H9 (cell line): ENCODE results near the gene ALDH1L1. TPM values are rescaled to one million over a fixed set of nuclear protein-coding genes. Genes with fewer than 3 reads are reported as not detected.
A peak's percentile ranks its signal among the peaks of the same experiment; 100 is the strongest.

ENCODE experiments used
- DNase-seq: peaks from one replicate; pipeline ENCODE4 v3.0.0-alpha.2; 2017
- H2AFZ ChIP-seq: one replicate; pipeline ENCODE4 v1.6.1; 2013; ENCODE audit warnings: mild to moderate bottlenecking, low read length, control low read depth, moderate library complexity
- H2AK5ac ChIP-seq: 2 replicates; pipeline ENCODE4 v1.6.1; 2013; ENCODE audit warnings: low read length, control low read depth, mixed read lengths; ENCODE audit not compliant: insufficient read length
- H2BK120ac ChIP-seq: one replicate; pipeline ENCODE4 v1.6.1; 2013; ENCODE audit warnings: low read depth, mild to moderate bottlenecking, low read length, control low read depth, inconsistent platforms; ENCODE audit not compliant: poor library complexity, severe bottlenecking
- H2BK12ac ChIP-seq: 2 replicates; pipeline ENCODE4 v1.6.1; 2013; ENCODE audit warnings: low read length, control low read depth, mixed read lengths, low read depth; ENCODE audit not compliant: insufficient read length
- H2BK15ac ChIP-seq: 2 replicates; pipeline ENCODE4 v1.6.1; 2013; ENCODE audit warnings: low read depth, low read length, control low read depth
- H2BK20ac ChIP-seq: one replicate; pipeline ENCODE4 v1.6.1; 2013; ENCODE audit warnings: low read depth, mild to moderate bottlenecking, low read length, control low read depth, inconsistent platforms; ENCODE audit not compliant: poor library complexity, severe bottlenecking
- H2BK5ac ChIP-seq: 2 replicates; pipeline ENCODE4 v1.6.1; 2013; ENCODE audit warnings: low read length, control low read depth, mixed read lengths; ENCODE audit not compliant: insufficient read length
- H3K14ac ChIP-seq: 2 replicates; pipeline ENCODE4 v1.6.1; 2013; ENCODE audit warnings: low read length, control low read depth; ENCODE audit not compliant: insufficient read depth
- H3K18ac ChIP-seq: 2 replicates; pipeline ENCODE4 v1.6.1; 2013; ENCODE audit warnings: low read depth, mild to moderate bottlenecking, mixed read lengths, low read length, control low read depth; ENCODE audit not compliant: insufficient read length
- H3K23ac ChIP-seq: 2 replicates; pipeline ENCODE4 v1.6.1; 2013; ENCODE audit warnings: low read length, control low read depth, mixed read lengths, low read depth; ENCODE audit not compliant: insufficient read length
- H3K23me2 ChIP-seq: 2 replicates; pipeline ENCODE4 v1.6.1; 2013; ENCODE audit warnings: low read depth, mild to moderate bottlenecking, mixed read lengths, low read length, control low read depth; ENCODE audit not compliant: insufficient read length, poor library complexity, severe bottlenecking
- H3K27ac ChIP-seq: 2 replicates; pipeline ENCODE4 v1.5.1; 2013; ENCODE audit warnings: low read length, control low read depth, mixed read lengths, low read depth; ENCODE audit not compliant: insufficient read length
- H3K27me3 ChIP-seq: 2 replicates; pipeline ENCODE4 v1.6.1; 2013; ENCODE audit warnings: low read length, control low read depth, inconsistent platforms; ENCODE audit not compliant: insufficient read depth
- H3K4ac ChIP-seq: 2 replicates; pipeline ENCODE4 v1.6.1; 2013; ENCODE audit warnings: low read depth, mild to moderate bottlenecking, control low read depth, inconsistent platforms, low read length, moderate library complexity
- H3K4me1 ChIP-seq: 2 replicates; pipeline ENCODE4 v1.6.1; 2013; ENCODE audit warnings: low read length, control low read depth, inconsistent platforms; ENCODE audit not compliant: insufficient read depth
- H3K4me2 ChIP-seq: 2 replicates; pipeline ENCODE4 v1.6.1; 2013; ENCODE audit warnings: low read length, control low read depth, mixed read lengths; ENCODE audit not compliant: insufficient read length, insufficient read depth
- H3K56ac ChIP-seq: 2 replicates; pipeline ENCODE4 v1.6.1; 2013; ENCODE audit warnings: low read depth, mild to moderate bottlenecking, mixed read lengths, low read length, control low read depth; ENCODE audit not compliant: insufficient read length
- H3K79me1 ChIP-seq: 2 replicates; pipeline ENCODE4 v1.6.1; 2013; ENCODE audit warnings: low read depth, mild to moderate bottlenecking, moderate library complexity, low read length, control low read depth, inconsistent platforms; ENCODE audit not compliant: insufficient read depth, poor library complexity, severe bottlenecking
- H3K79me2 ChIP-seq: 2 replicates; pipeline ENCODE4 v1.6.1; 2013; ENCODE audit warnings: low read length, control low read depth, inconsistent platforms; ENCODE audit not compliant: insufficient read depth
- H3K9ac ChIP-seq: 2 replicates; pipeline ENCODE4 v1.6.1; 2013; ENCODE audit warnings: low read length, control low read depth, mixed read lengths; ENCODE audit not compliant: insufficient read length; ENCODE audit errors: extremely low read depth
- H3K9me3 ChIP-seq: one replicate; pipeline ENCODE4 v1.6.1; 2013; ENCODE audit warnings: low read depth, low read length, inconsistent platforms; ENCODE audit not compliant: control insufficient read depth
- H3T11ph ChIP-seq: one replicate; pipeline ENCODE4 v1.6.1; 2013; ENCODE audit warnings: mild to moderate bottlenecking, low read length, control low read depth, inconsistent platforms
- H4K20me1 ChIP-seq: one replicate; pipeline ENCODE4 v1.6.1; 2013; ENCODE audit not compliant: control insufficient read depth, insufficient read length, insufficient read depth
- H4K5ac ChIP-seq: 2 replicates; pipeline ENCODE4 v1.6.1; 2013; ENCODE audit warnings: low read depth, mild to moderate bottlenecking, mixed read lengths, low read length, control low read depth; ENCODE audit not compliant: insufficient read length
- H4K8ac ChIP-seq: replicated peaks from 2 replicates; pipeline ENCODE4 v1.6.1; 2013; ENCODE audit warnings: low read length, control low read depth, mixed read lengths, low read depth; ENCODE audit not compliant: insufficient read length
- H4K91ac ChIP-seq: 2 replicates; pipeline ENCODE4 v1.6.1; 2013; ENCODE audit warnings: low read depth, mild to moderate bottlenecking, moderate library complexity, mixed read lengths, low read length, control low read depth; ENCODE audit not compliant: insufficient read length
- H3K27ac Mint-ChIP-seq, 3 experiments: 2 replicates in 2 of 3; 3 replicates in 1 of 3; pipeline ENCODE4 v1.8.0; 2020 to 2021; ENCODE audit warnings: mixed read lengths in 3 of 3, mild to moderate bottlenecking in 1 of 3, moderate library complexity in 1 of 3
- H3K27me3 Mint-ChIP-seq: 2 replicates; pipeline ENCODE4 v1.8.0; 2021; ENCODE audit warnings: low read depth, mild to moderate bottlenecking, moderate library complexity, mixed read lengths
- H3K36me3 Mint-ChIP-seq, 3 experiments: 2 replicates in 2 of 3; 3 replicates in 1 of 3; pipeline ENCODE4 v1.8.0; 2020 to 2021; ENCODE audit warnings: low read depth in 3 of 3, mixed read lengths in 3 of 3; ENCODE audit not compliant: insufficient read depth in 1 of 3
- H3K4me1 Mint-ChIP-seq, 2 experiments: 2 replicates each; pipeline ENCODE4 v1.8.0; 2020; ENCODE audit warnings: mixed read lengths in 2 of 2
- H3K4me3 Mint-ChIP-seq, 2 experiments: 2 replicates in 1 of 2; 3 replicates in 1 of 2; pipeline ENCODE4 v1.8.0; 2020 to 2021; ENCODE audit warnings: mild to moderate bottlenecking in 2 of 2, mixed read lengths in 2 of 2, moderate library complexity in 1 of 2
- H3K9me3 Mint-ChIP-seq, 2 experiments: 2 replicates in 1 of 2; 3 replicates in 1 of 2; pipeline ENCODE4 v1.8.0; 2020; ENCODE audit warnings: mild to moderate bottlenecking in 2 of 2, mixed read lengths in 2 of 2, moderate library complexity in 1 of 2
- CTCF ChIP-seq: fragments of 200-600 bp; sonication (generic); conservative IDR thresholded peaks from 3 replicates; pipeline ENCODE4 v1.8.0; 2021; ENCODE audit warnings: antibody characterized with exemption, mild to moderate bottlenecking
- WGBS: extraction: QIAGEN DNeasy Blood & Tissue Kit; methylation state at CpG from one replicate; pipeline ENCODE4 v1.1.7; 2013; ENCODE audit warnings: missing lambda C conversion rate, low lambda C conversion rate, mixed read lengths; ENCODE audit not compliant: insufficient read length; ENCODE audit errors: extremely low coverage; 5-methylcytosine and 5-hydroxymethylcytosine counted together
- total RNA-seq: library from RNA; stranded (reverse); gene quantifications from 2 replicates; pipeline ENCODE4 v1.2.1, GENCODE V29; 2021

Gene ALDH1L1
- total RNA-seq, 1 experiment from 2014 or later: 0.90 TPM

- TF ChIP-seq CTCF: no peak
- H3K4me2 ChIP-seq: no peak overlapping the region
- Mint-ChIP-seq H3K4me1 (peaks cover 15 to 34% of the 10 kb centered on the region in 2 experiments), H3K27ac (peak overlapping the region in 1 of 3 experiments; percentile 44; a peak in 1 of 7 replicates), H3K36me3 (no peaks in the 10 kb centered on the region), H3K9me3 (no peaks in the 10 kb centered on the region), H3K27me3 (peaks cover 3% of the 10 kb centered on the region), H3K4me3 (no peak overlapping the region; a peak in 1 of 5 replicates)
- no peak overlapping the region for H2BK15ac ChIP-seq
- H3K9me3 ChIP-seq: no peaks in the 10 kb centered on the region
- H3K4me1 ChIP-seq: no peaks in the 10 kb centered on the region
- H3T11ph ChIP-seq: no peak overlapping the region
- H3K14ac ChIP-seq: no peak overlapping the region; the same call in 1 of the 2 replicates
- H2BK20ac ChIP-seq: no peak overlapping the region
- no peak overlapping the region for H4K91ac ChIP-seq
- H2BK120ac ChIP-seq: no peak overlapping the region
- H3K79me1 ChIP-seq: no peaks in the 10 kb centered on the region
- no peaks in the 10 kb centered on the region for H4K20me1 ChIP-seq
- peak; percentile 23 for DNase-seq
- no peak overlapping the region for H4K8ac ChIP-seq
- H2BK5ac ChIP-seq: no peak overlapping the region
- no peak overlapping the region for H3K23ac ChIP-seq
- no peak overlapping the region for H2BK12ac ChIP-seq
- no peak overlapping the region for H2AK5ac ChIP-seq
- no CpG with 5 or more reads among the region's 10 CpGs for WGBS
- H3K18ac ChIP-seq: no peak overlapping the region
- H3K27me3 ChIP-seq: no peaks in the 10 kb centered on the region
- H3K79me2 ChIP-seq: no peaks in the 10 kb centered on the region
- H4K5ac ChIP-seq: no peak overlapping the region
- H3K23me2 ChIP-seq: no peaks in the 10 kb centered on the region
- H3K56ac ChIP-seq: no peak overlapping the region
- no peak overlapping the region for H3K27ac ChIP-seq
- H3K4ac ChIP-seq: no peak overlapping the region
- no peak overlapping the region for H3K9ac ChIP-seq
- no peak overlapping the region for H2AFZ ChIP-seq
These were observed 53.5 kb downstream of the ALDH1L1 start for GRCh38 chr3:126126811-126127431.
